Glomerular endothelial cell (primary cell): Measurements from ENCODE around the gene OR1D5. TPM values are rescaled to one million over a fixed set of nuclear protein-coding genes. Genes with fewer than 3 reads are reported as not detected.
"Not testable (repeated sequence)": the region's sequence is repeated elsewhere in the genome, so short reads cannot be mapped to it uniquely, and the experiment has no call there.

Source experiments
- DNase-seq: peaks from one replicate; pipeline ENCODE4 v3.0.0-alpha.2; 2011; ENCODE audit warnings: low read depth, low spot score; ENCODE audit errors: extremely low read depth
- total RNA-seq: library from RNA; depleted of rRNA; stranded (reverse); fragments of >200 nt; gene quantifications from 2 replicates; pipeline ENCODE4 v1.2.3, GENCODE V29; 2015

OR1D5 gene, protein sequence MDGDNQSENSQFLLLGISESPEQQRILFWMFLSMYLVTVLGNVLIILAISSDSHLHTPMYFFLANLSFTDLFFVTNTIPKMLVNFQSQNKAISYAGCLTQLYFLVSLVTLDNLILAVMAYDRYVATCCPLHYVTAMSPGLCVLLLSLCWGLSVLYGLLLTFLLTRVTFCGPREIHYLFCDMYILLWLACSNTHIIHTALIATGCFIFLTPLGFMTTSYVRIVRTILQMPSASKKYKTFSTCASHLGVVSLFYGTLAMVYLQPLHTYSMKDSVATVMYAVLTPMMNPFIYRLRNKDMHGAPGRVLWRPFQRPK
- total RNA-seq = not detected in 2 replicates

DNA sequence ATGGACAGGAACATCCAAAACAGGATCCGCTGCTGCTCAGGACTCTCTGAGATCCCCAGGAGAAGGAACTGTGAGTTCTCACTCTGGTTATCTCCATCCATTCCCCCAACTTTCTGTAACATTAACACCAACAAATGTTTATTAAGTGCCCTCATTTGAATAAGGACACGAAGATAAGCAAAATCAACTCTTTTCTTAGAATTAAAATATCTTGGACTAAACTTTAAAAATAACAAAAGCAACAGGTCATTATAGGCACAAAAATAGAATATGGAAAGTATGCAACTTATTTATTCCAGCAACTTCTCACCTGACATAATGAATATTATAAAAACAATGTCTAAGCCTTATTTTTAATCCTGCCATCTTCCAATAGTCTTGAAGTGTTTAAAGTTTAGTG is at the start of gene OR1D5:
TSS of gene OR1D5 (minus strand) at position 101 of the 400 bp plus-strand sequence. CDS start at position 101, 0 bp downstream.
- DNase-seq = not testable (repeated sequence)

DNA sequence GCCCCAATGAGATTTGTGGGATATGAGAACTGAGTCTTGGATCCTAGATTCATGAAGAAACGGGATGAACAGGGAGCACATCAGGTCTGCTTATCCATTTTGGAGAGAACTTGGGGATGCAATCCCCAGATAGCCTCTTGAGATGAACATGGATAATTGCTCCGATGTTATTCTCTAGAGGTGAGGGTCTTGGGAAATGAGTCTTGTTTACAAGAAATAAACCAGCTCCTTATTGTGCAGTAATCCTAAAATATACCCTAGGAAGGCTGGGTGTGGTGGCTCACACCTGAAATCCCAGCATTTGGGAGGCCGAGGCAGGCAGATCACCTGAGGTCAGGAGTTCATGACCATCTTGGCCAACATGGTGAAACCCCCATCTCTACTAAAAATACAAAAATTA is 40.9 kb upstream of the OR1D5 start, which contains the start of gene OR1D2:
TSS of gene OR1D2 (minus strand) at position 101 of the 400 bp plus-strand sequence. CDS start 11,426 bp downstream, outside the sequence.
- no peak for DNase-seq

DNA sequence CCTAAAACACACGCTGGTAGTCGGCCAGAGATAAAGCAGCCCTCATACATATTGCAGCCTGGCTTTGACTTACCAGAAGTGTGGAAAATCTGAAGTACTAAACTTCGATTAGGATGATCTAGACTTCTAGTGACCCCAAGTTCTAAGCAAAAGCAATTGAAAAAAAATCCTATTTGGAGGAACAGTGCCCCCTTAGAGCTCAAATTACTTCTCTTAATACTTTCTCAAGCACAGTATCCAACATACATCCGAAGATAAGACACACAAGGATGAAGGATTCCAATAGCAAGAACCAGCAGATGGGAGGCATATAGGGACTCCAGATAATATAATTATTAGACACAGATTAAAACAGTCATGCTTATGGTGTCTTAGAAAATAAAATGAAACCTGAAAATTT is 10.4 kb upstream of the OR1D5 start:
- DNase-seq = not testable (repeated sequence)

DNA sequence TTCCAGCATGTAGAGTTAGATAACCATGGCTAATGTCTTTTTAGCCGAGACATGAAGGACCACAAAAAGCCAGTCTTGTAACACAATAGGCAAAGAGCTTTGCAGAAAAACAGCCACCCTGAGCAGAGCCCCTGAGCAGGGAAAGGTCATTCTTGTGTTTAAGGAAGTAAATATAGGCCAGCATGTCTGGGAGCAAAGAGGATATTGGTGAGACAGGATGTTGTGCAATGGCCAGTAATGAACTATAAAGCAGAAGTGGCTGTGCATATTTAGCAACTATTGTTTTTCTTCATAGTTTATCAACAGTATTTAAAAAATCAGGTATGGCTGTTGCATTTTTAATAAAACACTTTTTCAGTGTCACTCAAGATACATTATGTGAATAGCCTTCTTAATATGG is 1.8 kb upstream of the OR1D5 start:
- DNase-seq = not testable (repeated sequence)

DNA sequence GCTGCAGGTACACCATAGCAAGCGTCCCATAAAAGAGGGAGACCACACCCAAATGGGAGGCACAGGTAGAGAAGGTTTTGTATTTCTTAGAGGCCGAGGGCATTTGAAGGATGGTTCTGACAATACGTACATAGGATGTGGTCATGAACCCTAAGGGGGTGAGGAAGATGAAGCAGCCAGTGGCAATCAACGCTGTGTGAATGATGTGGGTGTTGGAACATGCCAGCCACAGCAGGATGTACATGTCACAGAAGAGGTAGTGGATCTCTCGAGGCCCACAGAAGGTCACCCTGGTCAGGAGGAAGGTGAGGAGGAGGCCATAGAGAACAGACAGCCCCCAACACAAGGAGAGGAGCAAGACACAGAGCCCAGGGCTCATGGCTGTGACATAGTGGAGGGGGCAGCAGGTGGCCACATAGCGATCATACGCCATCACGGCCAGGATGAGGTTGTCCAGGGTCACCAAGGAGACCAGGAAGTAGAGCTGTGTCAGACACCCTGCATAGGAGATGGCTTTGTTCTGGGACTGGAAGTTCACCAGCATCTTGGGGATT is 506 bp downstream of the OR1D5 start:
- DNase-seq = not testable (repeated sequence)

DNA sequence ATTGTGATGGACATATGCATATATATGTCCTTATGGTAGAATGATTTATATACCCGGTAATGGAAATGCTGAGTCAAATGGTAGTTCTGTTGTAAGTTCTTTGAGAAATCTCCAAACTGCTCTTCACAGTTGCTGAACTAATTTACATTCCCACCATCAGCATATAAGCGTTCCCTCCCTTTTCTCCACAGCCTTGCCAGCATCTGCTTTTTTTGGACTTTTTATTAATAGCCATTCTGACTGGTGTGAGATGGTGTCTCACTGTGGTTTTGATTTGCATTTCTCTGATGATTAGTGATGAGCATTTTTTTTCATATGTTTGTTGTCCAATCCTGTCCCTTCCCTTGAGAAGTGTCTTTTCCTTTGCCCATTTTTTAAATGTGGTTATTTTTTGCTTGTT is 8.5 kb downstream of the OR1D5 start:
- DNase-seq = not testable (repeated sequence)

DNA sequence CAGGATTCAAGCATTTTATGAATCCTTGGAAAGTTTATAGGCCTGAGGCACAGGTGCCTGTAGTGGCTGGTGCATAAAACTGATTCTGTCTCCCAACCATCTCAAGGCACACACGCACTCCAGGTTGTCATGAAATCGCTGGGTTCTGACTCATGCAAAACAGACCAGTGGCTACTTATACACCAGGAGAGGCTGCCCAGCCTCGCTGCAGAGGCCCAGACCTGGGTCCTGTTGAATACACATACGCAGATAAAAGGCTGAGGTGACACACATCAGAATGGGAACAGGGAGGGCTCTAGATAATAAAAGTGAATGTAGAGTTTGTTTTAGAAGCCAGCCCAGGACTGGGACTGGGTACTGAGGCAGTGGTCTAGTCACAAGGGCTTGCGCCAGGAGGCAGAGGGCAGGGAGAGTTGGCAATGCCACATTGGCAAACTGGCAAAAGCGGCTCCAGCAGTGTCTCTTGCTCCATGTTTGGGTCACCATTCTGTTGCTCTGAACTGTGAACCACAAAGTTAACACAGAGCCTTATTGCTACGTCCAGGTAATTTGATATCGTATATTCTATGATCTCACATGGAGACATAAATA is 13.6 kb downstream of the OR1D5 start:
- DNase-seq = no peak

DNA sequence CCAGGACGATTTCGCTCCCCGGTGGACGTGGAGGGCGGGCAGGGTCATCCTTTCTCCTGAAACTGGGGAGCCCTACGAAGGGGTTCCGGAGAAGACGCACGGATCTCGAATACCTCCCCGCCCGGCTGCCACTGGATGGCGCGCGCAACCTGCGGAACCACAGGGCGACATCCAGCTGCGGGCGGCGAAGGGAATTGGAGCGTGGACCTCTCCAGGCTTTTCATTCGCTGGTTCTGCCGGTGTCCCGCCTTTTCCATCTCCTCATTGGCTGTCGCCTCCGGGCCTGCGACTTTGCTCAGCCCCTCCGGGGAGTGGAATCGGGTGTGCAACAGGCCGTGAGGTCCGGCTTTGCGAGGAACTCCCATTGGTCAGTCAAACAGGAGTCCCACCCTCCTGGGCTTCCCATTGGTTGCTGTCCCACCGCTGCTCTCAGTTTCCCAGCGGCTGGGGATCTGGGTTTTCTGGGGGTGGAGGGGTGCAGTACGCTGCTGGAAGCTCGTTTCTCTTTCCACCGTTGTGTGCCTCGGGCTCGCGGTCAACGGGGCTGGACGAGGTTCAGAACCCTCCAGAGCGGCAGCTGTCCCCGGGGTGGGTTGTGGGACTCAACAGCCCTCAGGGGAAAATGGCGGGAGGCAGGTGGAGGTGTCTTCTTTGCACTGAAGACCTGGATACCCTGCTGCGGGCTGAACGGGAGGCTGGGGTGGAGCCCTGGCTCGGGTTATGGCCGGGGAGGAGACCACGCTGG is 14.5 kb downstream of the OR1D5 start:
- DNase-seq = peak; percentile 76

DNA sequence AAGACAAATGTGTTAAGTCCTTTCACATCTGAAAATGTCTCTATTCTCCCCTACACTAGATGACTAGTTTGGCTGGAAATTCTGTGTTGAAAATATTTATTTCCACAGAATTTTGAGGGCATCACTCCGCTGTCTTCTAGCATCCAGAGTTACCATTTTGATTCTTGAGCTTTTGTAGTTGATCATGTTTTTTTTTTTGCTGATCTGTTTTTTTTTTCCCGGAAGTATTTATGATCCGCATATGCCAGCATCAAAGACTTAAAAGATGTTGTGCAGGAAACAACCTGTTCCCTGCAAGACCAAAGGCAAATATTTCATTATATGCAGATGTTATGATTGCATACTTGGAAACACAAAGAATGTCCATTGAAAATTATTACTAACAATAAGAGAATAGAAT is 16.7 kb downstream of the OR1D5 start:
- DNase-seq = no peak

DNA sequence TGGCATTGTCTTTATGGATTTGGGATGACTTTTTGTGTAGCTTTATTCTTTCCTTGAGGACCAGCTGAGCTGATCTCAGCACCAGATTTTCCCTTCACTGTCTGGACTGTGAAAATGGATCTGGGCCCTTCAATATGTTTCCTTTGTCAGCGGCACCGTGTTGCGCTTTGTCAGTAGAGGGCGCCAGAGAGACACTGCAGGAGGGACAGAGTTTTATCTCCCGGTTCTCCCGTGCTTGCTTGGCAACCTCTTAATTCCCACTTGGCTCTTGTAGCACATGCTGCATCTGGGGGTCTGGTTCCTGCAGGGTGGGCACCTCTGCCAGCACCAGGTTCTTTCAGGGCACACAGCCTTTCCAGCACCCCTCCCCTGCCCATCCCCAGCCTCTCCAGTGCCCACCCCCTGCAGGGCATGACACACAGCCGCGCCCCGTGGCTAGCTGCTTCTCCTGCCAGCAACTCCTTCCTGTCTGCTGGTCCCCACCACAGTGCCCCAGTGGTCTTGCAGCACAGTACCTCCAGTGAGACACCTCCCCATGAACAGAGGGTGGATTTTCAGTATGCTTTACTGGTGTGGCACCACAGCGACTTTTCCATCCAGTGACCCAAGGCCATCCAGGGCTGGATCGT is 19.6 kb downstream of the OR1D5 start:
- DNase-seq = no peak

DNA sequence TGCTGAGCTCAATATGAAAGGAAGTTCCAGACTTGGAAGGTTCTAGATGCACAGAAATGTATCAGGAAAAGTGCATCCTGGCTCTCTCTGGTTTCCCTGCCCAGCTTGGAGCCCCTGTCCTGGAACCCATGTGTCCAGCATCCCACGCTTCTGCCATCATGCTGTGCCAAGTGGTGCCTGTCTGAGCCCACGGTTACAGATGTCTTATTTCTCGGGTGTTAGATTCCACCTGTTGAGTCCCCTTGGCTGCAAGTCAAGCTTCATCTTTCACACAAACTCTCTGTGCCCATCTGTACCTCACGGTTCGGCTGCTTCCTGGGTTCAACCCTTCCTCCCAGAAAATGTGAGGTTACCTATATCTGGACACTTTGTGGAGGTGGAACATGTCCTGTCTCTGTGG is 22.5 kb downstream of the OR1D5 start:
- DNase-seq = no peak

DNA sequence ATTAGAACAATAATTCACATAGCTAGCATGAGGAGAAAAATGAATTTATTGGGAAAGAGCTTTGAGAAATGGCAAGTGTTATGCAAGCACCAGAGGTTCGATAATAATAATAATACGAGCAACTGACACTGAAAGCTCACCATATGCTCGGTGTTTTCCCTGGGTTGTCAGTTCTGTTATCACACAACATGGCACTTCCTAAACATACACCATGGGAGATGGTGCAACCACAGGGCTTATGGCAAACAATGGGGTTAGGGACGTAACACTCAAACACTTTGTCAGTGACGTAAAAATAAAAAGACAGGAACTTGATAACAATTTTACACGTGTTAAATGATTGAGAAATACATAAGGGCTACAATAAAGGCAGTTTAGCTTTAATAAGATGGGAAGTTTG is 23.7 kb downstream of the OR1D5 start:
- no peak for DNase-seq

DNA sequence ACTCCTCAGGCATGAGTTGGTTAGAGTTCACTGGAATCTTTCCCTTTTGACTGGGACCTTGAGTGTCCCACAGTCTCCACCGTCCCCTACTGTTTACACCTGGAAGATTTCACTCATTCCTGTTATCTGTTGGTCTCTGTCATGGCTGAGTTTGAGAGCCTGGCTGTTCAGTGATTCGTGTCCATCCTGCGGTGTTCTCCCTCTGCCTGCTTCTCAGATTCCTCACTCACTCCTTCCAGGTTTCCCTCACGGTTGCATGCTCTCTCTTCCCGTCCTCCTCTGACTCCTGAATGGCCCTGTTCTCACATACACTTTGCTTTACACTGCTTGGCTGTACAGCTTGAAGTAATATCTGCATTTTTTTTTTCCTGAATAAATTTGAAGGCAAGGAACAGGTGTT is 24.5 kb downstream of the OR1D5 start:
- no peak for DNase-seq

DNA sequence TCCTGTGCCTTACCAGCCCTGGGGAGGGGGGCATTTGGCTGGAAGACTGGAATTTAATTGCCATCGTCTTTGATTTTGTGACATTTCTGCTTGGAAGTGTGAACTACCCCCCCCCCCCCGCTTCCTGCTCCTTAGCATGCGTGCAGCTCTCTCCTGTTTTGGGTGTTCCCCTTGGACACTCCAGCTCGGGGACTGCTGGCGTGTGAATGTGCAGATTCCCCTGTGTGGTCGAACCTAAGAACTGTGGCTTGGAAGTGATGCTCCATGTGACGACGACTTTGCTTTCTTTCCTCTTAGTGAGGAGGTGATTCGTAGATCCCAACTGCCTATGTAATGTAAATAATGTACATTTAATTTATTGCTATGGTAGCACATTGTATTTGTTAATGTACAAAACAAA is 26.1 kb downstream of the OR1D5 start:
- DNase-seq = no peak

DNA sequence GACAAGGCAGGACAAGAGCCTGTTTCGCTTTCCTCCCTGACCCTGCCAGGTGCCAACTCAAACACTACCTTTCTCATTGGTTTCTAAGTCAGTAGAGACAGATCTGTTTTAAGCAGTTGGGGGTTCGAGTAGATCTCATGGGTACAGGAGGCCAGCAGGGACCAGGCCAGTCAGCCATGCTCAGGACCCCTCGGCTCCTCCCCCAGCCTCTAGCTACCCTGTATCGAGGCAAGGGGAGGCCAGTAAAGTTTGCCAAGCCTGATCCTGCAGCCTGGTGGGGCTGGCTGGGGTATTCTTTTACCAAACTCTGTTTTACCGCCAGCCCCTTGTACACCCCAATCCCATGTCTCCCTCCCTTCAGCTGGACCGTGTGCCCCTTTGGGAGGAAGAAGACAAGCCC is 26.6 kb downstream of the OR1D5 start:
- DNase-seq = no peak

DNA sequence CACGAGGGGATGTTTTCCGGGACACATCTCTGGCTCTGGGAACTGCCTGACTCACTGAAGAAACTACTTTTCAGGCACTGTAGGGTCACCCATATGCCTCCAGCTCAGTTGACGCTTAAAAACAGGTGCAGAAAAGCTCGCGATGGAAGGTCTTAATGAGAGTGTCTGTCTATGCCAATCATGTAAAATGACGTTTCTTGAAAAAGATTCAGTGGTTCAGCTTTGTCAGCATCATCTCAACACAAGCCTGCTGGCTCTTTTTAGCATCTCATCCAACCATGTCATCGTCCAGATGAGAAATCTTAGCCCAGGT is 27.5 kb downstream of the OR1D5 start:
- no peak for DNase-seq

DNA sequence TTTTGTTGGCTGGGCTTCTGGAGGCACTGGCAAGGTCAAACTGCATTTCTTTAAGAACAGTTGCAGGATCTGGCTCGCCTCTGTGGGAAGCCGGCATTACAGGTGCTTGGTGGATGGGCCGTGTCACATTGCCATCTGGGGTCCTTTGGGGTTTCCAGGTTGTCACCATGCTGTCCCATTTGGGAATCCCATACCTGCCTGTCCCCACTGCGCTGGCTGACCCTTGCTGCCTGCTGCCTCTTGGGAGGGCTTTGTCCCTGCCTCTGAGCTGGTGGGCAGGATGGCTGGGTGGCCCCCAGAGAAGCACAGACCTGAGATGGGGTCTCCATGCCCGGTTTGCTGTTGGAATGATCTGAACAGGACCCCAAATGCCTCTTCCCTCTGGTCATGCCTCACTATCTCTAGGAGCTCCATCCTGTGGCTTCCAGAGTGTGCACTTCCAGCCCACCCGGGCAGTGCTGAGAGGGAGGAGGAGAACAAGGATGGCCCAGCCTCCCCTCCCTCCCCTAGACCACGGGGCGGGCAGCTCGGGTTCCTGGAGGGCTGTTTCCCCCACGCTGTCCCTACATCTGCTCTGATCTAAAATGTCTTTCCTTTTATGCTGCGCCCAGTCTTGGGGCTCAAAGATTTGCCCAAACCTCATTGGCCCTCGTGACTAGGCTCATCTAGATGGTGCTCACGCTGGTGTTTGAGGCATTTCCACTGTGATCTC is 28.0 kb downstream of the OR1D5 start:
- DNase-seq = no peak

DNA sequence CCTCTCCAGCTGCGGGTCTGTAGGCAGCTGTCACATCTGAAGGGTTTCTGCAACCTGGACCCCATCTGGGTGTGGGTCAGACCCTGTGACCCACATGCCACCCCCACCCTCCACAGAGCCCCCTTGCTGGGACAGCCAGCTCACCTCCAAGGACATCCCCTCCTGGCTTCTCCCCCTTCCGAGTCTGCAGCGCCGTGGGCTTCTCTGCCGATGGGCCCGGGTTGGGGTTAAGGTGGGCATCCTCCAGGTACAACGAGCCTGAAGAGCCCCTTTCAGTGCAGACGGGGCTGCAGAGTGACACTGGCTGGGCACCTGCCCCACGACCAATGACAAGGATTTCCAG is 28.9 kb downstream of the OR1D5 start:
- DNase-seq = no peak

DNA sequence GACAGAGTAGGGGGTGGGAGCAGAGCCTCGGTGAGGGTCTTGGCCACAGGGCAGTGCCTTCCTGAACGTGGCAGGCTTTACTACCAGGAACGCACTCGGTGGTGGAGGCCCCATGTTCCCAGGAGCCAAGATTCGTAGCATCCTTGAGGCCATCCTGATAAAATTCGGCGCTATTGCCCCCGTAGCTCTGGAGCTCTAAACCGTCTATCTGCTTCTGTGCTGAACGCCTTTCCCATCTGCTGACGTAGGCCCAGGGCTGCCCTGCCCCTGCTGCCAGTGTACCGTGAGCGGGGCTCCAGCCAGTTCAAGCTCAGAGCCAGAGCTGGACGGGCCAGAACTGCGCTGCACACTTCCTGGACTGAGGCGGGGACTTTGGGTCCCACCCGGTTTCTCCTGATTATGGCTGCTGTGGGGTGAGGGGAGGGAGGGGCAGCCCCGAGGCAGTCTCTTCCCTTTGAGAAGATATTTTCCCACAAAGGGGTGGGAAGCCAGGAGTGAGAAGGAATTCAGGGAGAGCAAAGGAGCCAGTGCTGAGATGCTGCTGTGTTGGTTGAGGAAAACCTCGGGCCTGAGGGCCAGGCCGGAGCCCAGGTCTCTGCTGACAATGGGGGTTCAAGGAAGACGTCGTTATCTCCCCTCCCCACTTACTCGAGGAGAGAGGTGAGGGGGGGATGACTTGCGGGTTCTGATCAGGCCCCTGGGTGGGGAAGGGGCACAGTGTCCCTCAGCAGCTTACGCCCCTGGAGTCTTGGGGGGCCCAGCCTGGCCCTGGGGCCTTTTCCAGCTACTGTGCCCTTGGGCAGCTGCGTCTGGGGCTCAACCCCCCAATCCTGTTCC is 29.4 kb downstream of the OR1D5 start:
- DNase-seq = no peak

DNA sequence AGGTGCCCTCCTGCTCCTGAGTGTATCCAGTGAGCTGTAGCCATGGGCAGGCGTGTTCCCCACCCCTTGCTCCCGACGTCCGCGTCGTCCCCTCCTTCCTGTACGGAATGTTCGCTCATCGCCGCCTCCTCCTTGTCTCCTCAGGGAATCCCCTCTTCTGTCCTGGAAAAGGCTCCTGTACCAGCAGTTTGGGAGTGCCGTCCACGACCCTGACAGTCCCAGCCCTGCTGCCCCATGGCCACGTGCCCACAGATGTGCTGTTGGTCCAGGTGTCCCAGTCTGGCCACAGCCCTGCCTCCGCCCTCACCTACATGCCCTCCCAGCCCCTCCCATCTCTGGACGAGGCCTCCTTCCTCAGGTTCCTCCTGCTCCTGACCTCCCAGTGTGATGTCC is 30.2 kb downstream of the OR1D5 start:
- DNase-seq = no peak
